IMR-90 (cell line): Measurements from ENCODE around the gene VWA8. TPM values are rescaled to one million over a fixed set of nuclear protein-coding genes. Genes with fewer than 3 reads are reported as not detected.

Experiments used
- ATAC-seq: fragments of 200-7000 bp; cut with Tn5 transposase; 2 replicates; pipeline ENCODE4 v1.9.1; 2020; ENCODE audit warnings: low read depth, mild to moderate bottlenecking, moderate library complexity
- BruUV-seq: library from RNA; stranded (reverse); fragments of 400-500 nt; replicated peaks from 2 replicates; lab custom pipeline; 2021; lab: Mats Ljungman, UMichigan
- CTCF ChIA-PET: fragments of 300-600 bp; formaldehyde crosslinking; extraction: SDS; loops from one replicate; lab custom pipeline; 2021; ENCODE audit warnings: antibody characterized with exemption; lab: Yijun Ruan, JAX
- POLR2A ChIA-PET: fragments of 300-600 bp; sonication (Branson Sonifier 250); formaldehyde crosslinking; loops from one replicate; lab custom pipeline; 2022; ENCODE audit warnings: antibody characterized with exemption; ENCODE audit not compliant: unreplicated experiment; lab: Charles Lee
- DNase-seq: peaks from one replicate; pipeline ENCODE4 v3.0.0; 2013
- H2AFZ ChIP-seq: replicated peaks from 2 replicates; pipeline ENCODE3; 2013; ENCODE audit warnings: low read length, mild to moderate bottlenecking; ENCODE audit not compliant: poor library complexity
- H2AK5ac ChIP-seq: 2 replicates; pipeline ENCODE4 v1.6.1; 2013; ENCODE audit warnings: low read depth, low read length, inconsistent platforms
- H2AK9ac ChIP-seq: replicated peaks from 2 replicates; pipeline ENCODE3; 2013; ENCODE audit warnings: mild to moderate bottlenecking, low read depth, low read length, moderate library complexity; ENCODE audit not compliant: poor library complexity
- H2BK120ac ChIP-seq: 2 replicates; pipeline ENCODE4 v1.6.1; 2013; ENCODE audit warnings: low read depth, low read length, inconsistent platforms
- H2BK15ac ChIP-seq: 3 replicates; pipeline ENCODE4 v1.6.1; 2013; ENCODE audit warnings: low read depth, low read length, inconsistent platforms
- H2BK20ac ChIP-seq: 2 replicates; pipeline ENCODE4 v1.6.1; 2013; ENCODE audit warnings: low read depth, mild to moderate bottlenecking, inconsistent platforms, low read length, moderate library complexity
- H2BK5ac ChIP-seq: 2 replicates; pipeline ENCODE4 v1.6.1; 2013; ENCODE audit warnings: mild to moderate bottlenecking, low read depth, low read length, inconsistent platforms; ENCODE audit not compliant: poor library complexity, severe bottlenecking
- H3K14ac ChIP-seq: replicated peaks from 2 replicates; pipeline ENCODE4 v1.6.1; 2013; ENCODE audit warnings: low read depth, low read length, inconsistent platforms
- H3K18ac ChIP-seq: 2 replicates; pipeline ENCODE4 v1.6.1; 2013; ENCODE audit warnings: low read depth, low read length, control low read depth
- H3K23ac ChIP-seq: 2 replicates; pipeline ENCODE4 v1.6.1; 2013; ENCODE audit warnings: low read depth, low read length, inconsistent platforms
- H3K27ac ChIP-seq: 2 replicates; pipeline ENCODE4 v1.5.1; 2013; ENCODE audit warnings: mild to moderate bottlenecking, control low read depth, low read length; ENCODE audit not compliant: insufficient read depth
- H3K27me3 ChIP-seq: 2 replicates; pipeline ENCODE4 v1.6.1; 2013; ENCODE audit warnings: low read length; ENCODE audit not compliant: control insufficient read depth, insufficient read depth
- H3K36me3 ChIP-seq: 2 replicates; pipeline ENCODE4 v1.6.1; 2013; ENCODE audit warnings: low read length, mixed read lengths; ENCODE audit not compliant: control insufficient read depth, insufficient read depth
- H3K4ac ChIP-seq: 2 replicates; pipeline ENCODE4 v1.6.1; 2013; ENCODE audit warnings: low read depth, low read length, inconsistent platforms
- H3K4me1 ChIP-seq: 2 replicates; pipeline ENCODE4 v1.6.1; 2013; ENCODE audit warnings: low read length, mixed read lengths; ENCODE audit not compliant: control insufficient read depth, insufficient read depth
- H3K4me2 ChIP-seq: 2 replicates; pipeline ENCODE4 v1.6.1; 2013; ENCODE audit warnings: low read depth, mild to moderate bottlenecking, control low read depth, low read length, moderate library complexity
- H3K4me3 ChIP-seq: 2 replicates; pipeline ENCODE4 v1.5.1; 2013; ENCODE audit warnings: low read depth, mild to moderate bottlenecking, control low read depth, low read length, moderate library complexity; ENCODE audit not compliant: insufficient read depth
- H3K56ac ChIP-seq: 2 replicates; pipeline ENCODE4 v1.6.1; 2013; ENCODE audit warnings: low read length, inconsistent platforms; ENCODE audit not compliant: insufficient read depth; ENCODE audit errors: extremely low read depth
- H3K79me1 ChIP-seq, 2 experiments: 2 replicates each; pipeline ENCODE4 v1.6.1; 2013; ENCODE audit warnings: low read length in 2 of 2, inconsistent platforms in 1 of 2, low read depth in 1 of 2
- H3K9ac ChIP-seq: 2 replicates; pipeline ENCODE4 v1.6.1; 2013; ENCODE audit warnings: low read depth, low read length, control low read depth
- H3K9me1 ChIP-seq: 2 replicates; pipeline ENCODE4 v1.6.1; 2013; ENCODE audit warnings: low read length, inconsistent platforms; ENCODE audit not compliant: insufficient read depth
- H3K9me3 ChIP-seq: 2 replicates; pipeline ENCODE4 v1.6.1; 2013; ENCODE audit warnings: low read length; ENCODE audit not compliant: control insufficient read depth, insufficient read depth
- H4K20me1 ChIP-seq: 2 replicates; pipeline ENCODE4 v1.6.1; 2013; ENCODE audit warnings: low read length, inconsistent platforms; ENCODE audit not compliant: insufficient read depth
- H4K5ac ChIP-seq: 2 replicates; pipeline ENCODE4 v1.6.1; 2013; ENCODE audit warnings: mild to moderate bottlenecking, low read depth, low read length, control low read depth
- H4K8ac ChIP-seq, 2 experiments: 2 replicates each; pipeline ENCODE4 v1.6.1; 2013; ENCODE audit warnings: low read depth in 2 of 2, low read length in 2 of 2, control low read depth in 1 of 2, inconsistent platforms in 1 of 2
- H4K91ac ChIP-seq: 2 replicates; pipeline ENCODE4 v1.6.1; 2013; ENCODE audit warnings: low read depth, low read length, inconsistent platforms; ENCODE audit not compliant: insufficient read depth
- FOS ChIP-seq: fragments of 150-350 bp; IDR thresholded peaks from 2 replicates; pipeline ENCODE4 v1.6.1; 2016; ENCODE audit warnings: low read depth, low read length
- RAD21 ChIP-seq: IDR thresholded peaks from 2 replicates; pipeline ENCODE4 v1.6.1; 2012; ENCODE audit warnings: low read length, improper control_type of control experiment
- dilution Hi-C: fragments of 300-500 bp; cut with HindIII; formaldehyde crosslinking; loops from one replicate; pipeline ENCODE4 v1.14.3; 2018; ENCODE audit warnings: low sequenced_read_pairs; ENCODE audit not compliant: unreplicated experiment
- in situ Hi-C: fragments of 300-500 bp; cut with MboI; formaldehyde crosslinking; loops from 3 replicates; pipeline ENCODE4 v1.14.3; 2019; ENCODE audit warnings: low sequenced_read_pairs, inconsistent platforms, mixed read lengths
- intact Hi-C: fragments of 100-400 bp; cut with micrococcal nuclease; formaldehyde crosslinking; loops from 2 replicates; pipeline ENCODE4 v1.10.0; 2022
- polyA plus RNA-seq, 3 experiments: library from polyadenylated mRNA; depleted of rRNA; stranded (reverse); fragments of >200 nt; gene quantifications; 2 replicates each; pipeline ENCODE4 v1.2.3, GENCODE V29; 2012; ENCODE audit warnings: low replicate concordance in 1 of 3
- total RNA-seq: library from RNA; depleted of rRNA; stranded (reverse); fragments of >200 nt; gene quantifications from 2 replicates; pipeline ENCODE4 v1.2.3, GENCODE V29; 2012

Gene VWA8
- total and polyA plus RNA-seq, 2 of the 4 experiments (the other 2 are of a cell fraction): 5.9 to 18.3 TPM

GRCh38 chr13:41813426-41813825 lies 147.5 kb downstream of the VWA8 start:
- Histone ChIP-seq H3K36me3 (0 out of 2 replicates have a peak, but pooled peaks cover 1% of the 10 kb centered on the region), H3K23ac (no peak overlapping the region), H2AK9ac (no peak overlapping the region), H4K20me1 (no peaks in the 10 kb centered on the region), H2BK5ac (peak overlapping the region; percentile 59), H3K9me1 (no peaks in the 10 kb centered on the region; the same call in 1 of the 2 replicates), H2BK120ac (no peak overlapping the region), H3K14ac (no peak overlapping the region), H2AFZ (no peak overlapping the region), H4K91ac (no peak overlapping the region), H4K5ac (no peak overlapping the region; the same call in 1 of the 2 replicates), H3K27me3 (no peaks in the 10 kb centered on the region), H3K79me1 (peaks cover 0 to under 1% of the 10 kb centered on the region in 2 experiments; a peak in 1 of 4 replicates), H3K4ac (no peak overlapping the region), H2BK15ac (no peak overlapping the region), H3K9ac (no peak overlapping the region), H2AK5ac (peak overlapping the region; percentile 20; the same call in 1 of the 2 replicates), H4K8ac (peak overlapping the region in 1 of 2 experiments; percentile 24; a peak in 1 of 4 replicates), H3K4me3 (no peak overlapping the region), H3K18ac (no peak overlapping the region), H3K4me1 (peaks cover 2% of the 10 kb centered on the region; the same call in 1 of the 2 replicates), H3K27ac (no peak overlapping the region; the same call in 1 of the 2 replicates), H3K4me2 (no peak overlapping the region; the same call in 1 of the 2 replicates), H3K56ac (no peak overlapping the region), H3K9me3 (peaks cover 2% of the 10 kb centered on the region; the same call in 1 of the 2 replicates), H2BK20ac (no peak overlapping the region)
- TF ChIP-seq FOS (0 out of 2 replicates have a peak, but pooled peaks have one; percentile 4), RAD21 (no peak)
- dilution Hi-C loops: no loop called here
- no TSS peak for BruUV-seq
- in situ Hi-C loops: no loop called here
- ChIA-PET POLR2A (no interaction called here), CTCF (no interaction called here)
- ATAC-seq (peak; percentile 92), DNase-seq (peak; percentile 66)
- intact Hi-C loops: no loop called here
